GM10847 (cell line): ENCODE measurements around the gene CARMIL1.

Experiments
- POLR2A ChIP-seq: IDR thresholded peaks from 2 replicates; pipeline ENCODE4 v1.6.1; 2011; ENCODE audit not compliant: insufficient read length; ENCODE audit errors: extremely low read depth

CARMIL1 gene

DNA sequence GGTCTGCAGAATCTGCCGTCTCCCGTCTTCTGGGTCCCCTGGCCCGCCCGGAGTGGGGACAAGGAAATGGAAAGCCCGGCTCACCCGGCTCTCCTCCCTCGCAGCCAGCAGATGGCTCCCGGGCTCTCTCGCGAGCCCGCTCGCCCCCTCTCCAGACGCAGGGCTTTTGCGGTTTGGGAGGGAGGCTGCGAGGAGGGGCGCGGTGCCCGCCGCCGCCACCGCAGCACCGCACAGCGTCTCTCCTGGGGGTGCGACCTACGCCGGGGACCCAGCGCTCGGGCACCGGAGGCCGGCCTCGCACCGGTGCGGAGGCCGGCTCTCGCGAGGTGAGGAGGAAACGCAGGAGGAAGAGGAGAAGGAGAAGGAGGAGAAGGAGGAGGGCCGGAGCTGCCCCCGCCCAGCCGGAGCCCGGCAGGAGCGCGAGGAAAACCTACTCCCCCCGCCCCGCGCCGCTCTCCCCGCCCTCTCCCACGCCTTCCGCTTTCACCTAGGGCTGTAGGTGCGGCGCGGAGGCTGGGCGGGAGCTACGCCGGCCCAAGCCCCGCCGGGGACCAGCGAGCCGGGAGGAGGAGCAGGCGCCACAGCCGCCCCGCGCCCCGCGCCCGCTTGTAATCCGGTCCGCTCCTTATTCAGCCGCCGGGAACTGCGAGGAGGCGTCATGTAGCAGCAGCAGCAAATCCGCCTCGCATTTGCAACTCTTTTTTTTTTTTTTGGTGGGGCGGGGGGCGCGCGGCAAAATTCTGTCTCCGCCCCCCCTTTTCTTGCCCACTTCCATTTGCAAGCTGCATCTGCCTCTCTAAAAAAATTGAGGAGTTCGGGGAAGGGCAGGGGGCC lies at the start of gene CARMIL1:
Gene CARMIL1 (plus strand): TSS at position 461 of the 834 bp plus-strand sequence. CDS start 422 bp downstream, outside the sequence.
- peak; percentile 33 for TF ChIP-seq POLR2A

DNA sequence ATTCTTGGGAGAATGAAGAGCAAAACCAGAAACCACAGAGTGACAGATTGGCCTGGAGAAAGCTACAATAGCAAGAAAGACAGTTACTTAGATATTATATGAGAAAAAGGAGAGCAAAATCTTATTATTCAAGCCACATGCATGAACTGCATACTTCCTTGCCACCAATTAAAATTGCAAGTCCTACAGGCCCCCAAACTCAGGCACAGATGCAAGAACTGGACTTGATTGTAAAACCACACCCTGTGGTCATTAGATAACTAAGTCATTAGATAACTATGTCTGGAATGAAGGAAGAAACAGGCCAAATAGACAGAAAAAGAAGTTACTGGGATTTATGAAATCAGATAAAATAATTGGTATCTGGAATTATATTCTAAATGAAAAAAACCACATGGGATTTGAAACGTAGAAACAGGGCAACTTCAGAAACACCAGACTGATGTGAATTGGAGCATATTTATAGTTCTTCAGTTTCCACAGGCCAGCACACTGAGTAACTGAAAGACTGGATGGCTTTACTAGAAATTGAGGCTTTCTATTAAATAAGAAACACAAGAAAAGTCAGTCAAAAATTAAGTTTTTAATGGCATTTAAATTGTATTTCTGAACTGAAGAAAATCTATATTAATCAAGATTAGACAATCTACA lies 49.4 kb upstream of the CARMIL1 start:
- no peak for TF ChIP-seq POLR2A

DNA sequence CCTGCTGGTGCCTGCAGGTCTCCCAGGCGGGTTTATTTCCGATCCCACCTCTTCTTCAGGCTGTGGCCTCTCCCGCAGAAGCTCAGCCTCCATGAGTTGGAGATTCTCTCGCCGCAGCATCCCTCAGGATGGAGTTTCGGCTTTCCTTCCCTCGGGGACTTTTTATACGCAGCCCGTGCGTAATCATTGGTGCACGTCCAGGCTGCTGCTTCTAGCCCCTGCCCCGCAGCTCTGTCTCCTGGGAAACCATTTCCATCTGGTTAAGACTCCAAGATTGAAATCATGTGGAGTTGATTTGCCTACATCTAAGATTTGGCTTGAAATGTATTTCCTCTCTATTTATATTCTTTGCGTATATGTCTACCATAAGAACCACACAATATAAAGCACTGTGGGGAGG lies 46.7 kb upstream of the CARMIL1 start:
- TF ChIP-seq POLR2A, result no peak

DNA sequence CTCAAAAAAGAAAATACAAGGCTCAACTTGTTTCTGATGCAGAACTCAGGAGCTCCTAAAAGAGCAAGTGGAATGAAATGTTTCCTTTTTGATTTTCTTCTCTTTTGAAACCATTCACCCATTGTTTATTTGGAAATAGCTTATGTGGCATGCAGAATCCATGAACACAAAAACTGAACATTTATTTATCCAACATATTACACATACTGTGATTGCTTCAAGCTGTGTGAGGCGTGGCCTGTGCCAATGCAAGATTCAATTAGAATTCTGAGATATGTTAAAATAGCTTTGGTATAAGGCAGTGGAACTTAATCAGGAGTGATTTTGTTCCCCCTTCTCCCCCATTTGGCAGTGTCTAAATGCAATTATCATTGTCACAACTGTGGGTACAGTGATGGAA lies 45.9 kb upstream of the CARMIL1 start:
- no peak for TF ChIP-seq POLR2A

DNA sequence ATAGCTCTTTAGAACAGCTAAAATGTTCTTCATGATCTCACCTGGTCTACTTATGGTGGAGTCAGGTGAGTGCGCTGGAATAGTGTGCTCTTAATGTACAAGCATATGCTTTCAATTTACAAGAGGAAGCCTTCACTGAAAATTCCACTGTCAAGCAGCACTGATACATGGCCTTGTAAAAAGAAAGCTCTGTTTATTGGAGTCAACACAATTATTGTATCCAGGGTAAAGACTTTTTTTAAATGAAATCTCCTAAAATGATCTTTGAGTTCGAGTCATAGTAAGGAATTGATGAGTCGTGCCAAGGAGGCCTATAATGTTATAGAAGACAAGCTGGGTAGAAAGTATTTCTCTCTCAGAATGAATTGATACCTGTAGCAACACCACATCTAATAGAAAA lies 41.6 kb upstream of the CARMIL1 start:
- TF ChIP-seq POLR2A, result no peak

DNA sequence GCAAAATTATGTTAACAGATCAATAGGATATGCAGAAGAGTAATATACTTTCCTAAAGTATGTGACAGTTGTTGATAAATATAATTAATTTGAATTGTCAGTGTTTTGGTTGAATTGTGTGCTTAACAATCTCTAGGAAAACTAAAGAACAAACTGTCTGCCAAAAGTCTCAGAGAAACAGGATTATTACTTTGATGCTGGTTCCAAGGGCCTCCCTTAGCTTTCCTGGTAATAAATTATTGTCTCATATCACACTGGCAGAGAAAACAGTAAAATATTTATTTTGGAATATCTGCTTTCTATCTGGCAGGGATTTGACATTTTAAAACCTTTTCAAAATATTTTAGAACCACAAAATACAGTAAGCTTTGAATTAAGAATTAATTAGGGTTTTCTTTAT lies 40.1 kb upstream of the CARMIL1 start:
- no peak for TF ChIP-seq POLR2A

DNA sequence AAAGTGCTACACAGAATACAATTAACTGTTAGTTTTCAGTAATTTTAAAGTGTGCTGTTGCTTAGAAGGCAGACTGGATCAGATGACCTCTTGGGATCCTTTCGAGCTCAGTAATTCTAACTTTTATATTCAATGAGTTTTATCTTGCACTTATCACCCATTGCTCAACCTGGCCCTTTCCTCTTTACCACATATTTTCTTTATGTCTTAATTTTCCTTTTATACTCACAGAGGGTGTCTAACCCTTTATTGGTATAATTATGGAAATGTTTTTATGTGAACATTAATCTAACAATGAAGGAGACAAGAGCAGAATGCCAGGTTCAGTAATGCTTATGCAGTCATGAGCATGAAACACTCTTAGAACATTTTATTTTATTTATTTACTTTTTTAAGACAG lies 39.7 kb upstream of the CARMIL1 start:
- TF ChIP-seq POLR2A, result no peak

DNA sequence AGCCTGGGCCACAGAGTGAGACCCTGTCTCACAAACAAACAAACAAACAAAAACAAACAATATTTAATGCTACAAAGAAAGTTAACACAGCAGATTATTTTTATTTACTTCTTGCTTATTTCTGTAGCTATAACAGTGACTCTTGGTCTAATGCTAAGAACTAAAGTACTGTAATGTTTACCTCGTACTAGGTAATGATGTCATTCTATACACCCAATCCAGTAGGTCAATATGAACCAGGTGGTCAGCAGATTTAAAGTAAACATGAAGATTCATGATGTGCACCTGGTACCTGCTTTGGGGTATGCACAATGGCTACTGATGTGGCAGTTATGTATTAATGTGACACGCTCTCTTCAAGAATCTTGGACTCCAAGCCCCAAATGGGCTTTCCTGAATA lies 36.6 kb upstream of the CARMIL1 start:
- TF ChIP-seq POLR2A, result no peak

DNA sequence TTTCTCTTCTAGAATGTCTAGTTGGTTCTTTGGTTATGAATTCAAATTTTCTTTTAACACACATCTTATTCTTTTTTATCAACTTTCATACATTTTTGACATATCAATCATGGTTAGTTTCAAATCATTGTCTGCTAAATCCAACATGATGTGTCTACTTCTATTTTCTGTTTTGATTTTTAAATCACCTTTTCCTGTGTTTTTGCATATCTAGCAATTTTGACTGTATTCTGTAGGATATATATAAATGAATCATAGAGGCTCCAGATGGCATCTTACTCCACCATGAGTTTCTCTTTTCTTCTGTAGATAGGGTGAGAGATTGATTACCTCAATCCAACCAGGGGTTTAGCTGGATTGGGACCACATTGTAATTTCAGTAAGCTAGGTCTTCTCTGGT lies 34.3 kb upstream of the CARMIL1 start:
- no peak for TF ChIP-seq POLR2A

DNA sequence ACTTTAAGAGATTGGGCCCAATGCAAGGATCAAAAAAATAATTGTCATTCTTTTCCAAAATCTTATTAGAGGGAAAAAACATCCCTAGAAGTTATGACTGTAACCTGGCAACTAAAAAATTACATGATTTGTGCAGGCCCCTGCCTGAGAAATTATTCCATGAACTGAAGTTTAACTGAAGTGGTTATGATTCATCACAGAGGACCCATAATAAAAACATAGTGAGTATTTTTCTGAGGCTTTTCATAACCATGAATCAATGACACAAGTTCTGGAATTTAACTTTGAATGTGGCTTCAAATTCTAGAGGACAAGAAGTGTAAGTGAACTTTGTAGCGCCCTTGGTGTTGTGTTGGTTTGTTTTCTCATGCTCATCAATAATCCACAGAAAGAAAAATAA lies 31.1 kb upstream of the CARMIL1 start:
- TF ChIP-seq POLR2A, result no peak

DNA sequence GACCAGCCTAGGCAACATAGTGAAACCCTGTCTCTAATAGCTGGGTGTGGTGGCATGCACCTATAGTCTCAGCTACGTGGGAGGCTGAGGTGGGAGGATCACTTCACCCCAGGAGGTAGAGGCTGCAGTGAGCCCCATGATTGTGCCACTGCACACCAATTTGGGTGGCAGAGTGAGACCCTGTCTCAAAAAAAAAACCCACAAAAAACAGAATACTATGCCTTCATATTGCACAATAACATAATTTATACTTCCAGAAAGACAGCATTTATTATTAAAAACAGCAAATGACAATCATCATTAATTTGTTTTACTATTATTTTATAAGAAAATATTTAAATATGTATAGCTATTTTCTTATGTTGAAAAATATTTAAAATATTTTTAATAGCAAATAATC lies 30.0 kb upstream of the CARMIL1 start:
- no peak for TF ChIP-seq POLR2A

DNA sequence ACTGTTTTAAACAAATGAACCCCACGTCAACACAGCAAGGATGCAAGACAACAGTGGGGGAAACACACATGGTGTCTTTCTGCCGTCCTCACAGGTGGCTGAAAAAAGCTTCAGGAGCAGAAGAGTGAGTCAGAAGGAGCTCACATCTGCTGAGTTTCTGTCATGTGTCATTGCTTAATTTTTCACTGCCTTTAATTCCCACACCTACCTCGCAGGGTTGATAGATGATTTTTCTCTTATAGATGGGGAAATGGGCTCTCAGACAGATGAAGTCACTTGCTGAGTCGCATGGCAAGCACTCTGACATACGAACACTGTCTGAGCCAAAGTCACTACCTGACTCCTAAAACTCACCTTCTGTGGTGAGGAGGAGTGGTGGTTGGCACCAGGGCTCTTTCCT lies 28.3 kb upstream of the CARMIL1 start:
- no peak for TF ChIP-seq POLR2A

DNA sequence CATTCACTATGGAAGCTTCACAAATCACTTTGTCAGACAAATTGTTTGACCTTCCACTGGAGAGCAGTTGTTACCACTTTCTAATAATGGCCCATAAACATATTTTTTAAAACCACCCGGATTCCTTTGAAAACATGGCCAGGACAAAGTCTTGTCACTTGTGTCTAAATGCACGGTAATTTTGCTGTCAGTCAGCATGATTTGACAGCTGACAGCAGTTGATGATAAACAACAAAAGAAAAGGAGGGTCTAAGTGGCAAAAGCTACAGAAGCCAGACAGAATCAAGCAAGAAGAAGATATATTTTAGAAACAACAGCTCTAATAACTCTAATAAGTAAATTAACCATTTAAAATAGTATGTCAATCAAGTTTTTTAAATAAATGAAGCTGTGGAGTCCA lies 27.7 kb upstream of the CARMIL1 start:
- TF ChIP-seq POLR2A, result no peak

DNA sequence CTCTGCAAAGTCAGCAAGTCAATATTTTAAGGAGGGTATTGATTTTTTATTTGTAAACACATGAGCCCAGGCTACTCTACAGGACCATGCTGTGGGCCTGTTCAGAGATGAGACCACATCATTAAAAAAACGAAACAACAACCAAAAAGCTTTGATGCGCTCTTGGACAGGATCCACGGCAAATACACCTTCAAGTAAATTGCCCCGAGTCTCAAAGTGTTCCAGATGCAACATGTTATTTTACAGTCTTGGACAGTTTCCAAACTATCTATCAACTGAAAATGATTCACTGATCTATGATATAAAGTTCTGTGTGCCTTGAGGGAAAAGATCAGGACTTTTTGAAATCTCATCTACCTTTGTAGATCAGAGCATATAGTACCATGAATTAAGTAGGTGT lies 25.8 kb upstream of the CARMIL1 start:
- no peak for TF ChIP-seq POLR2A

DNA sequence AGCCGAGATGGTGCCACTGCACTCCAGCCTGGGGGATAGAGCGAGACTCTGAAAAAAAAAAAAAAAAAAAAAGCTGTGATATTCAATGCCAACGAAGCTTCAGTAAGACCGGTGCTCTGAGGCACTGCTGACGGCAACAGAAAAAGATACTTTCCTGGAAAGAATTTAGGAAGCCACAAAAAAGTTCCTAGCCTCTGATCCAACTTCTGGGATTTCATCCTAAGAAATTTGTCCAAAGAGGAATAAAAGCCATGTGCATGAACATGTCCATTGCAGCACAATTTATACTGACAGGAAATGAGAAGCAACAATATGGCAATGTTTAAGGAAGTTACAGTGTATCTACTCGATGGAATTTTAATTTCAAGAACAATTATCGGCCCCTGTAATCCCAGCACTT lies 24.5 kb upstream of the CARMIL1 start:
- no peak for TF ChIP-seq POLR2A

DNA sequence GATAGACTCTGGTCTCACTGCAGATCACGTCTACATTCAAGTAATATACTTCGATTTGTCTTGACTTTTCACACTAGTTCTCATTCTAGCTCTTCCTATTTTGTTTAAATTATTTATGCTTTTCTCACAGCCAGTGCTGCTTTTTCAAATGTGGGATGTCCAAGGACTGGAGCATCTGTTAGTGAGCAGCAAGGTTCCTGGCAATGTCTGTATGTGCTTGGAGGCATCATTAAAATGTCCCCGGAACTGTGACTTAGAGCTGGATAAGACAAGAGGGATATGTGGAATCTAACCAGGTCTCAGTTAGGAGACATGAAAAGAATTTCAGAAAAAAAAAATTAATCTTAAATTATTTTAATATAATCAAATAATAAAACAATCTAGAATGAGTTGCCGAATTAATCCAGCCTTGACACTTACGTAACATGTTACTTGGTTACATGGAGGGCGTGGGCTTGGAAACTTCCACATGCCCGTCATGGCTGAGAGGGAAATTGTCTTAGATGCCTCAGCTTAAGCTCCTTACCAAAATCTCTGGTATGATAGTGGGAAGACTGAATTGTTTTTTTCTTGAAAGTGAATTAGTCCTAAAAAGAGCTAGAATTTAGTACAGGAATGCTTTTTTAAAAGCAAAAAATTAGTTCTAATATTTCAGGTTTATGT lies 21.4 kb upstream of the CARMIL1 start:
- no peak for TF ChIP-seq POLR2A
